HG02610 (cell line): ENCODE data around the gene PRKAA1.
"Not testable (repeated sequence)": the region's sequence is repeated elsewhere in the genome, so short reads cannot be mapped to it uniquely, and the experiment has no call there.

Experiments used
- ATAC-seq: cut with Tn5 transposase; IDR thresholded peaks from one replicate; pipeline ENCODE4 v1.9.1; 2021; ENCODE audit warnings: mild to moderate bottlenecking, moderate library complexity; ENCODE audit not compliant: unreplicated experiment

PRKAA1 gene

DNA sequence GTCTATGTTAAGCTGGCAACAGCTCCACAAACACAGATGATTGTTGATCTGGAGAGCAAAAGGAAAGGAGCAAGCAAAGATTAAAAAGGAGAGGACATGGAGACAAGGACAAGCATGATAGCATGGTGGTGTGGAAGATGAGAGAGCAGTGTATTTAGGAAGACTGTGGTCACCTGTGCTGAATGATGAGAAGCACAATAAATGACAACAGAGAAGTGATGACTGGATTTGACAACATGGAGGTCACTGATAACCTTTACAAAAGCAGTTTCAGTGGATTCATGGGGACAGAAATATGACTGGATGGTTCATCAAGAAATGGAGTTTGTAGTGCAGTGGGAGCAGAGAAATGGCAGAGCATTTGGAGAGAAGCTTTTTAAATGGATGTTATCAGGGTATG, 62.6 kb downstream of the PRKAA1 start:
- no peak for ATAC-seq

DNA sequence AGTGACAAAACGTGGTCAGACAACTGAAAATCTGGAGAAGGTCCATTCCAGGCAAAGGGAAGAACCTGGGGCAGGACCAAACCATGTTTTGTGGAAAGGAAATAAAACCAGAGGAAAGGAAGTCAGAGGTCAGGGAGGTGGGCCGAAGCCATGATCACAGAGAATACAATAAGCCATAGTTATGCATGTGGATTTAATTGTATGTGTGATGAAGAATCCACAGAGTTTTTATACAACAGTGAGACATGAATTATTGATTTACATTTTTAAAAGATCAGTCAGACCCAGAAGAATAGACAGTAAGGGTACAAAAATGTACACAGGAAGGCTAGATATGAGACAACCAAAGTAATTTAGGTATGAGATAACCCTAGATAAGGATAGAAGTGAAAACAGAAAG, 63.2 kb downstream of the PRKAA1 start:
- no peak for ATAC-seq

DNA sequence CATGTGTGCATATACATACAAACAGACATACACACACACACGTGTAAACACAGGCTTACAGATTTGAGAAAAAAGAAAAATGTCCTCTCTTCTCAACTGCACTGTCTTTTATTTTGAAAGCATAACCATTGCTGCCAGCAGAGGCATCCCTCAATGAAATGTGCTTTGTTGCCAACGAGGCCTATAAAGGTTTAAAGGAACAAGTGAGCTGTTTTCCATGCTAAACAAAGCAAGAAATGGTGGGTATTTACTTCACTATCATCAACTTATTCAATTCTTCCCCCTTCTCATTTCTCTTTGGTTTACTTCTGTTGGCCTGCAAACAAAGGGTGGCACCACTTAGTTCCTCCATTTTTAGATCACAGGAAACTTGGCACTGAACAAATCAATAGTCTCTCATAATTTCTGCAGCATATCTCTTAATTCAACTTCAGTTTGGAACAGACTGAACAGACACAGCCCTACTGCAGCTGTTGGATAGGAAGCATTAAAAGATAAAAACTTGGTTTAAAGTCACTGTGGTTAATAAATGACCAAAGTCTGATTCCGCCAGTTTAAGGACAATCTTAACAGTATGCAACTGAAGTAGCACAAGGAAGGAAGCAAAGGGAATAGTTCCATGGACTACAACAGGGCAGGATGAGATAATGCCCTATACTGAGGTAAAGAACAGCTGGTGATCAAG, 64.2 kb downstream of the PRKAA1 start:
- ATAC-seq: no peak

DNA sequence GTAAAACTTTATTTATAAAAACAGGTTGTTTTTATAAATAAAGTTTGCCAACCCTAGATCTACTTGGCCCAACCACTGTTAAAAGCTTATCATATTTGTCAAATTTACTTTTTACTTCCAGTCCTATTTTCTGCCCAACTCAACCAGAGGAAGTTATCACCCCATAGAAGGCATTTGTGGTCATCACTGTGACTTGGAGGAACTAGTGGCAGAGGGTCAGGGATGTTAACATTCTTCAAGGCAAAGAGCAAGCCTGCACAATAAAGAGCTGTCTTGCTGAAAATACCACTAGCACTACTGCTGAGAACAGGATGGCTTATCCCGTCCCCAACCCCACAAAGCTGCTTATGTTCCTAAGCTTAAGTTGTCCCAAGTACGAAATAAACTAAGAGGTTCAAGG, 64.7 kb downstream of the PRKAA1 start:
- no peak for ATAC-seq

DNA sequence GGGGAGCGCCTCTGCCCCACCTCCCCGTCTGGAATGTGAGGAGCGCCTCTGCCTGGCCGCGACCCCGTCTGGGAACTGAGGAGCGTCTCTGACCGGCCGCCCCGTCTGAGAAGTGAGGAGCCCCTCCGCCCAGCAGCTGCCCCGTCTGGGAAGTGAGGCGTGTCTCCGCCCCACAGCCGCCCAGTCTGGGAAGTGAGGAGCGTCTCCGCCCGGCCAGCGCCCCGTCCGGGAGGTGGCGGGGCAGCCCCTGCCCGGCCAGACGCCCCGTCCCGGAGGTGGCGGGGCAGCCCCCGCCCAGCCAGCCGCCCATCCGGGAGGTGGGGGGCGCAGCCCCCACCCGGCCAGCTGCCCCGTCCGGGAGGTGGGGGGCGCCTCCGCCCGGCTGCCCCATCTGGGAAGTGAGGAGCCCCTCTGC, 75.7 kb downstream of the PRKAA1 start:
- not testable (repeated sequence) for ATAC-seq

DNA sequence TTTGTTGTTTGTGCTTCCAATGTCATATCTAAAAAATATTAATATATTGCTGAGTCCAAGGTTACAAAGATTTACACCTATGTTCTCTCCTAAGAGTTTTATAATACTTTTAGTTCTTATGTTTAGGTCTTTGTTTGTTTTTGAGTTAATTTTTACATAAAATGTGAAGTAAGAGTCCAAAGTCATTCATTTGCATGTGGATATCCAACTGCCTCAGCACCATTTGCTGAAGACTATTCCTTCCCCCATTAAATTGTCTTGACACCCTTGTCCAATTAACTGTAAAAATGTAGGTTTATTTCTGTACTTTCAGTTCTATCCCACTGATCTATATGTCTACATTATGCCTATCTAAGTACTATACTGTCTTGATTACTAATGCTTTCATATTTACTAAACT, 78.1 kb downstream of the PRKAA1 start:
- ATAC-seq: no peak

DNA sequence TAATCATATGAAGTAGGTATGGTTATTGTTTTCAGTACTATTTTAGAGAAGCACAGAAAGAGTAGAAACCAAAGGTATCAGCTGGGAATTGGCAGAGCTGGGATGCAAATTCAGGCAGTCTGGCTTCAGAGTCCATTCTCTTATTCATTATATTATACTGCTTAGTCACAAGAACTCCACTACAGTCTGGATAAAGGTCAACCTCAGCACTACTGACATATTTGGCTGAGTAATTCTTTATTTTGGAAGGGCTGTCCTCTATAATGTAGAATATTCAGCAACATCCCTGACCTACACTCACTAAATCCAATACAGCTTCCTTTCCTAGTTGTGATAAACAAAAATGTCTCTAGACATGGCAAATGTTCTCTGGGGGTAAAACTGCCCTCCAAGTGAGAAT, 80.9 kb downstream of the PRKAA1 start:
- no peak for ATAC-seq

DNA sequence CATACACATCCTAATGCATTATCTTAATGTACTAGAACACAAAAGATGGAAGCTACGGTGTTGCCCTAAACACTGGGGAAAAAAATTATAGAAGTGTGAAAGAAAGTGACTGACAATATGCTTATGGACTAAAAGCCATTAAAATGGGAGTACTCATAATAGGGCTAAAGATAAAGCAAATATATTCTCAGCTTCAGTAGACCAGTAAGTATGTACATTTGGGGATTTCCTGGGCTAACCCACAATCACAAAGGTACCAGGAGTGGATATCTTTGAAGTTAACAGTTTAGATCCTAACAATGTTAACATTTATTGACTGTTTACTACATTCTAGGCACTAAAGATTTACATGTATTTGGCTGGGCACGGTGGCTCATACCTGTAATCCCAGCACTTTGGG, 81.6 kb downstream of the PRKAA1 start:
- ATAC-seq: no peak

DNA sequence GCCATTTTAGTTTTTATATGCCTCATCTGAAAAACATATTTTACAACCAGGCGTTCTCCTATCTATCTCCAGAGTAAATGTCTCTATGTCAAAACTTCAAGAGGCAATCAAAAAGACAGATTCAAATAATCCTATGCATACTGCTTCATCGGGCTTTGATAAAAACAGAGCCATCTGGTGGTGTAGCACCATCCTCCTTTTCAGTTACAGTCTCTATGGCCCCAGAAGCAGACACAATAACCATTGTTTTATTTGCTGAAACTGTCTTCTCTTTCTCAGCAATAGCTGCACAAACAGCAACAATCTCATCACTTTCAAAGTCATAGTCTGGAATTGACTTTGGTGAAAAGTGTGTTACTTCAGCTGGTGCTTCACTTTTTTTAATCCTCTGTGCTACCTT, 82.2 kb downstream of the PRKAA1 start:
- ATAC-seq: no peak

DNA sequence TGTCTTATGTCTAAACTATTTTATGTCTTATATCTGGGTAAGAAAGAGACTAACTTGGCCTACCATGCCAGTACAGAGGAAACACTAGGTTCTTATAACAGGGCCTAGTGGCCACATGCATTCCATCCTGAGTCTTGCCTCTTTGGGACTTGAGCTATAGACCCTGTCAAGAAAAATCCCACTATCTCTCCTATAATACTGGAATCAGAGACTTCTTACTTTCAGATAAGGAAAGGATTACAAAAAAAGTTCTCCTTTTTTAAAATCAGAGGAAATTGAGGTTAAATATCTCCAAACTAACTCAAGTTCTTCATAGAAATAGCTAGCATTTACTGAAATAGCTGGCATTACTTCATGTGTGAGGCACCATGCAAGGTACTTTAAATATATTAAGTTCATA, 84.2 kb downstream of the PRKAA1 start:
- no peak for ATAC-seq

DNA sequence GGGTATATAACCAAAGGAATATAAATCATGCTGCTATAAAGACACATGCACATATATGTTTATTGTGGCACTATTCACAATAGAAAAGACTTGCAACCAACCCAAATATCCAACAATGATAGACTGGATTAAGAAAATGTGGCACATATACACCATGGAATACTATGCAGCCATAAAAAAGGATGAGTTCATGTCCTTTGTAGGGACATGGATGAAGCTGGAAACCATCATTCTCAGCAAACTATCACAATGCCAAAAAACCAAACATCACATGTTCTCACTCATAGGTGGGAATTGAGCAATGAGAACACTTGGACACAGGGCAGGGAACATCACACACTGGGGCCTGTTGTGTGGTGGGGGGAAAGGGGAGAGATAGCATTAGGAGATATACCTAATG, 87.6 kb downstream of the PRKAA1 start:
- ATAC-seq: not testable (repeated sequence)
